ENCODE results near the gene DENND6B. TPM values are rescaled to one million over a fixed set of nuclear protein-coding genes. Genes with fewer than 3 reads are reported as not detected.

DENND6B gene
- total and polyA plus RNA-seq, 2 experiments from 2014 or later: 0.71 to 1.3 TPM

DNA sequence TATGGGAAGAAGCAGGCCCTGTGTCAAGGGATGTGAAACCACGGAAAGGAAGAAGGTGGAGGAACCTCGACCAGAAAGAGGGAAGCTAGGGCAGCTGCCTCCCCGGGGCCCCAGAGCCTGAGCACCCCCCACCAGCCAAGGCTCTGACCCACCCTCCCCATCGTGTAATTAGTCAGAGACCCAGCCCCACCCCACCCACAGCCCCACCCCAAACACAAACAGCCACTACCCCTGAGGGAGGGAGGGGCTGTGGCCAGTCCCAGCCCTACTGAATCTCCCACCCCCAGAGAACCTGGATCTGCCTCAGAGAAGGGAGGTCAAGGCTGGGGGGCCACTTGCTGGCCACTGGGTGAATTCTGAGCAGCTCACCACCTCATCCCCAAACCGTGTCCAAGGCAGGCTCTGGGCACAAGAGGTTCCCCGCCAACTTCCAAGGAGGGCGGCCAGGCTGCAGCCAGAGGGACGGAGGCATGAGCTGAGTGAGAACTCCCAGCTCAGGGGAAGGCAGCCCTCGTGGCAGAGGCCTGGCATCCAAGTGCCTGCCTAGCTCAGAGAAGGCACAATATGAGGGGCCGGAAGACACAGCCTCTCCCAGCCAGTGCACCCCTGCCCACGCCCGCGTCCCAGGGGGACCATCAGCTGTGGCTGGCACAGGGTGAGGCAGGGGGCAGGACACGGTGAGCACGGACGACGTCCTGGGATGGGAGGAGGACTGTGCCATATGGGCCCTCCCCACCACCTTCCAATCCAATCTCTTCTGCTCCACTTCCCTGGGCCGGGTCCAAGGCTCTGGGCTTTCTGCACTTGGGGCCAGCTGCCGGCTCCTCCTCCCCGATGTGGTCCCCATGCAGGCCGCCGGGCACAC lies 22.1 kb downstream of the DENND6B start (continued):
- TF ChIP-seq, protein P1, sequence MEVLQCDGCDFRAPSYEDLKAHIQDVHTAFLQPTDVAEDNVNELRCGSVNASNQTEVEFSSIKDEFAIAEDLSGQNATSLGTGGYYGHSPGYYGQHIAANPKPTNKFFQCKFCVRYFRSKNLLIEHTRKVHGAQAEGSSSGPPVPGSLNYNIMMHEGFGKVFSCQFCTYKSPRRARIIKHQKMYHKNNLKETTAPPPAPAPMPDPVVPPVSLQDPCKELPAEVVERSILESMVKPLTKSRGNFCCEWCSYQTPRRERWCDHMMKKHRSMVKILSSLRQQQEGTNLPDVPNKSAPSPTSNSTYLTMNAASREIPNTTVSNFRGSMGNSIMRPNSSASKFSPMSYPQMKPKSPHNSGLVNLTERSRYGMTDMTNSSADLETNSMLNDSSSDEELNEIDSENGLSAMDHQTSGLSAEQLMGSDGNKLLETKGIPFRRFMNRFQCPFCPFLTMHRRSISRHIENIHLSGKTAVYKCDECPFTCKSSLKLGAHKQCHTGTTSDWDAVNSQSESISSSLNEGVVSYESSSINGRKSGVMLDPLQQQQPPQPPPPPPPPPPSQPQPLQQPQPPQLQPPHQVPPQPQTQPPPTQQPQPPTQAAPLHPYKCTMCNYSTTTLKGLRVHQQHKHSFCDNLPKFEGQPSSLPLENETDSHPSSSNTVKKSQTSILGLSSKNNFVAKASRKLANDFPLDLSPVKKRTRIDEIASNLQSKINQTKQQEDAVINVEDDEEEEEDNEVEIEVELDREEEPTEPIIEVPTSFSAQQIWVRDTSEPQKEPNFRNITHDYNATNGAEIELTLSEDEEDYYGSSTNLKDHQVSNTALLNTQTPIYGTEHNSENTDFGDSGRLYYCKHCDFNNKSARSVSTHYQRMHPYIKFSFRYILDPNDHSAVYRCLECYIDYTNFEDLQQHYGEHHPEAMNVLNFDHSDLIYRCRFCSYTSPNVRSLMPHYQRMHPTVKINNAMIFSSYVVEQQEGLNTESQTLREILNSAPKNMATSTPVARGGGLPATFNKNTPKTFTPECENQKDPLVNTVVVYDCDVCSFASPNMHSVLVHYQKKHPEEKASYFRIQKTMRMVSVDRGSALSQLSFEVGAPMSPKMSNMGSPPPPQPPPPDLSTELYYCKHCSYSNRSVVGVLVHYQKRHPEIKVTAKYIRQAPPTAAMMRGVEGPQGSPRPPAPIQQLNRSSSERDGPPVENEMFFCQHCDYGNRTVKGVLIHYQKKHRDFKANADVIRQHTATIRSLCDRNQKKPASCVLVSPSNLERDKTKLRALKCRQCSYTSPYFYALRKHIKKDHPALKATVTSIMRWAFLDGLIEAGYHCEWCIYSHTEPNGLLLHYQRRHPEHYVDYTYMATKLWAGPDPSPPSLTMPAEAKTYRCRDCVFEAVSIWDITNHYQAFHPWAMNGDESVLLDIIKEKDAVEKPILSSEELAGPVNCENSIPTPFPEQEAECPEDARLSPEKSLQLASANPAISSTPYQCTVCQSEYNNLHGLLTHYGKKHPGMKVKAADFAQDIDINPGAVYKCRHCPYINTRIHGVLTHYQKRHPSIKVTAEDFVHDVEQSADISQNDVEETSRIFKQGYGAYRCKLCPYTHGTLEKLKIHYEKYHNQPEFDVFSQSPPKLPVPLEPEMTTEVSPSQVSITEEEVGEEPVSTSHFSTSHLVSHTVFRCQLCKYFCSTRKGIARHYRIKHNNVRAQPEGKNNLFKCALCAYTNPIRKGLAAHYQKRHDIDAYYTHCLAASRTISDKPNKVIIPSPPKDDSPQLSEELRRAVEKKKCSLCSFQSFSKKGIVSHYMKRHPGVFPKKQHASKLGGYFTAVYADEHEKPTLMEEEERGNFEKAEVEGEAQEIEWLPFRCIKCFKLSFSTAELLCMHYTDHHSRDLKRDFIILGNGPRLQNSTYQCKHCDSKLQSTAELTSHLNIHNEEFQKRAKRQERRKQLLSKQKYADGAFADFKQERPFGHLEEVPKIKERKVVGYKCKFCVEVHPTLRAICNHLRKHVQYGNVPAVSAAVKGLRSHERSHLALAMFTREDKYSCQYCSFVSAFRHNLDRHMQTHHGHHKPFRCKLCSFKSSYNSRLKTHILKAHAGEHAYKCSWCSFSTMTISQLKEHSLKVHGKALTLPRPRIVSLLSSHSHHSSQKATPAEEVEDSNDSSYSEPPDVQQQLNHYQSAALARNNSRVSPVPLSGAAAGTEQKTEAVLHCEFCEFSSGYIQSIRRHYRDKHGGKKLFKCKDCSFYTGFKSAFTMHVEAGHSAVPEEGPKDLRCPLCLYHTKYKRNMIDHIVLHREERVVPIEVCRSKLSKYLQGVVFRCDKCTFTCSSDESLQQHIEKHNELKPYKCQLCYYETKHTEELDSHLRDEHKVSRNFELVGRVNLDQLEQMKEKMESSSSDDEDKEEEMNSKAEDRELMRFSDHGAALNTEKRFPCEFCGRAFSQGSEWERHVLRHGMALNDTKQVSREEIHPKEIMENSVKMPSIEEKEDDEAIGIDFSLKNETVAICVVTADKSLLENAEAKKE (CRISPR knock-in tag; IDR thresholded peaks at IDR 0.05): no peak
- no peak for TF ChIP-seq NANOG (IDR thresholded peaks at IDR 0.05; ENCODE audit: borderline replicate concordance)
- TF ChIP-seq CTCF (conservative IDR thresholded peaks at IDR 0.05; ENCODE audit: low read depth in 2 of 2): no peak

DNA sequence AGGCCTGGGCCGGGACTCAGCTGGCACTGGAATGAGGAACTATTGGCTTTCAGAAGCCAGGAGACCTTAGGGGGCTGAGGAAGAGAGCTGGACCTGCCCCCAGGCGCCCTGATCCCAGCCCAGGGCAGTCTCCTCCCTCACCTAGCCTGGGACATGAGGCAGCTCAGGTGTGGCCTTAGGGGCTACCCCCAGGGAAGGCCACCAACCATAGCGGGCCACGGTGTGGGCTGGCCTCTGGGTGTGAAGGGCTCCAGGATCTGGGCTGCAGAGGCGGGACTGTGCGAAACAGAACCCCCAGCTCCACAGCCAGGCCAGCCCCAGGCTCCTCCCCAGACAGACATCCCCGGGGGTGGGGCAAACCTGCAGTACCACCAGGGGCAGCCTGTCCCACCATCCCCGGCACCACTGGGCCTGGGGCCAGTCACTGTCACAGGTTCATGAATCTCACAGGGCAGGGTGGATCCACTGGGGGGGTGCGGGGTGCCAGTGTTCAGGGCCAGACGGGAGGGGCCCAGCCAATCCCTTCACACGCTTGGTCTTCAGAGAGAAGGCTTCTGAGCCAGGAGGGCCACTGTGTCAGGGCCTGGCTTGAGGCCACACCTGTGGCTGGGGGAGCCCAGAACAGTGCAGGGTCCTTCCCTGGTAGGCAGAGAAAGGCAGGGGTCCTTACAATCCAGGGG lies 22.8 kb downstream of the DENND6B start:
- H3K4me1 ChIP-seq (ENCODE audit: insufficient read depth): peaks cover 19% of the 10 kb centered on the region; the same call in 1 of the 2 replicates
- H3K27ac ChIP-seq (ENCODE audit: low read depth): no peak overlapping the region
- peaks cover 20% of the 10 kb centered on the region for H3K4me1 Mint-ChIP-seq
- 0 out of 2 replicates have a peak overlapping the region, but pooled peaks have one; percentile 62 for H3K27ac Mint-ChIP-seq
- H3K27me3 Mint-ChIP-seq (ENCODE audit: insufficient read depth, low read depth, poor library complexity): peaks cover 24% of the 10 kb centered on the region
- H3K4me3 ChIP-seq: no peak overlapping the region
- DNase-seq (ENCODE audit: low spot score) (peak; percentile 71), ATAC-seq (peak; percentile 31)
- H3F3A ChIP-seq (replicated peaks; ENCODE audit: low read depth): 0 out of 2 replicates have a peak, but pooled peaks cover 6% of the 10 kb centered on the region
- peaks cover 5% of the 10 kb centered on the region for H4K20me1 ChIP-seq (replicated peaks; ENCODE audit: insufficient read depth)
- H3K36me3 Mint-ChIP-seq (ENCODE audit: low read depth): no peaks in the 10 kb centered on the region
- no peak for TF ChIP-seq EZH2phosphoT487 (IDR thresholded peaks at IDR 0.05; ENCODE audit: unreplicated experiment)
- peak; percentile 8 to 16; a peak in 1 of 4 replicates for TF ChIP-seq CTCF (conservative IDR thresholded peaks at IDR 0.05; ENCODE audit: low read depth in 2 of 2)
- TF ChIP-seq ZNF331 (CRISPR knock-in tag; IDR thresholded peaks at IDR 0.05; ENCODE audit: low read depth): no peak
- no peaks in the 10 kb centered on the region for H3K9me3 Mint-ChIP-seq
- no peak overlapping the region for H2AFZ ChIP-seq
- no peak overlapping the region; the same call in 2 of the 3 replicates for H3K4me3 Mint-ChIP-seq
- no peaks in the 10 kb centered on the region for H3K9me2 ChIP-seq (ENCODE audit: insufficient read depth)
- no peaks in the 10 kb centered on the region for H3K79me2 ChIP-seq (replicated peaks; ENCODE audit: insufficient read depth)
- peaks cover 11% of the 10 kb centered on the region for H3K27me3 ChIP-seq (ENCODE audit: insufficient read depth)
- H3K4me2 ChIP-seq: no peak overlapping the region
- H3K36me3 ChIP-seq (ENCODE audit: insufficient read depth): no peaks in the 10 kb centered on the region

All from GM23338 (cell line).